Mammary epithelial cell (primary cell): ENCODE data around the gene ANK3.

ENCODE experiments used
- CTCF ChIP-seq, 2 donors: IDR thresholded peaks in 1 of 2; conservative IDR thresholded peaks in 1 of 2; 2 replicates each; pipeline ENCODE4 v1.5.1; 2011 to 2012; ENCODE audit warnings: inconsistent platforms in 2 of 2, low read length in 2 of 2, mild to moderate bottlenecking in 2 of 2, control low read depth in 1 of 2, low read depth in 1 of 2; ENCODE audit not compliant: insufficient read depth in 1 of 2; ENCODE audit errors: extremely low read depth in 1 of 2
- EZH2 ChIP-seq: IDR thresholded peaks from 2 replicates; pipeline ENCODE4 v1.6.1; 2012; ENCODE audit warnings: low read length, inconsistent platforms, borderline replicate concordance

DNA sequence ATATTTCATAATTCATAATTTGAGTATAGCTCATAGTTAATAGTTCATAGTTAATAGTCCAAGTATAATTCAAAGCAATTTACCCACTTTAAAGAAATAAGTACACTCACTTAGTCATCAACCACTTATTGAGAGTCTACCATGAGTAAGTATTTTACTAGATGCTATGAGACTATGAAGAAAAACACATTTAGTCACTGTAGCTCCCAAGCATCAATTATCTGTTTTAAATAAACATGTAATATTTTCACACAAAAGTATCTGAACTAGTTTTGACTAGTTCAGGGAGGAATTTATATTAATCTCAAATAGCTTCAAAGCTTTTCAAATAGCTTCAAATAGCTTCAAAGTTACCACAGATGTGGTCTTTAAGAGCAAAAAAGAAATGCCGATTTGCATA lies 119.2 kb downstream of the ANK3 start:
- TF ChIP-seq CTCF (conservative IDR thresholded peaks at IDR 0.05 in 1 of 2, IDR thresholded peaks at IDR 0.05 in 1 of 2; ENCODE audit: extremely low read depth in 1 of 2, insufficient read depth in 1 of 2, low read depth in 1 of 2, low read length in 2 of 2) (no peak), EZH2 (no peak)
